ENCODE data around the gene ILKAP. TPM values are rescaled to one million over a fixed set of nuclear protein-coding genes. Genes with fewer than 3 reads are reported as not detected.
A peak's percentile ranks its signal among the peaks of the same experiment; 100 is the strongest.

The ILKAP gene
- total RNA-seq, 1 donor from 2014 or later = 43.4 TPM

GRCh38 chr2:238220892-238221521, 17.5 kb upstream of the ILKAP start:
- Histone ChIP-seq H3K36me3 (no peaks in the 10 kb centered on the region), H3K9me3 (no peaks in the 10 kb centered on the region), H3K27me3 (ENCODE audit: low read depth) (no peaks in the 10 kb centered on the region), H3K4me1 (no peaks in the 10 kb centered on the region), H3K27ac (no peak overlapping the region), H3K4me3 (no peak overlapping the region)
- intact Hi-C loops (cut with DNase I) = no loop called here
- no peak for DNase-seq
- ATAC-seq = peak in 1 of 2 donors; percentile 55
- TF ChIP-seq, protein P1, sequence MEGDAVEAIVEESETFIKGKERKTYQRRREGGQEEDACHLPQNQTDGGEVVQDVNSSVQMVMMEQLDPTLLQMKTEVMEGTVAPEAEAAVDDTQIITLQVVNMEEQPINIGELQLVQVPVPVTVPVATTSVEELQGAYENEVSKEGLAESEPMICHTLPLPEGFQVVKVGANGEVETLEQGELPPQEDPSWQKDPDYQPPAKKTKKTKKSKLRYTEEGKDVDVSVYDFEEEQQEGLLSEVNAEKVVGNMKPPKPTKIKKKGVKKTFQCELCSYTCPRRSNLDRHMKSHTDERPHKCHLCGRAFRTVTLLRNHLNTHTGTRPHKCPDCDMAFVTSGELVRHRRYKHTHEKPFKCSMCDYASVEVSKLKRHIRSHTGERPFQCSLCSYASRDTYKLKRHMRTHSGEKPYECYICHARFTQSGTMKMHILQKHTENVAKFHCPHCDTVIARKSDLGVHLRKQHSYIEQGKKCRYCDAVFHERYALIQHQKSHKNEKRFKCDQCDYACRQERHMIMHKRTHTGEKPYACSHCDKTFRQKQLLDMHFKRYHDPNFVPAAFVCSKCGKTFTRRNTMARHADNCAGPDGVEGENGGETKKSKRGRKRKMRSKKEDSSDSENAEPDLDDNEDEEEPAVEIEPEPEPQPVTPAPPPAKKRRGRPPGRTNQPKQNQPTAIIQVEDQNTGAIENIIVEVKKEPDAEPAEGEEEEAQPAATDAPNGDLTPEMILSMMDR (IDR thresholded peaks at IDR 0.05) = no peak

DNA sequence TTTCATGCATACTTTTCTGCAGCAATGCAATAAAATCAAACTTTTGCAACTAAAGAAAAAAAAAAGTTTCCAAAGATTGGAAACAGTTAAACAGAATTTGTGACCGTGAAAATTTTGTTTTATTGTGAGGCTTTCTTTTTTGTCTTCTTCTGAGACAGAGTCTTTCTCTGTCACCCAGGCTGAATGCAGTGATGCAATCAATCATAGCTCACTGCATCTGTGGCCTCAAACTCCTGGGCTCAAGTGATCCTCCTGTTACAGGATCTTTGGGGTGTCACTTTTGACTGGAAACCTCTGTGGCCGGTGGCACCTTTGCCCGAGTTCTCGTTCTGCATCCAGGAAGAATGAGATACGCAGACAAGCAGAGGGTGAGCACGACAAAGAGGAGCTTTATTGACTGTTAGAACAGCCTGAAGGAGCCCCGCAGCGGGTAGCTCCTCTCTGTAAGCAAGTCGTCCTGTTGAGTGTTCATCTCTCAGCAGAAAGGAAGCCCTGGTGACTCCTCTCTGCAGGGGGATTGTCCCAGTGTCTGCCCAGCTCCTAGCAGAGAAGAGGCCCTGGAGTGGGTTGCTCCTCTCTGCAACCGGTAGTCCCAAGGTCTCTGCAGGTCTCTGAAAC, 16.9 kb upstream of the ILKAP start:
- Histone ChIP-seq H3K4me1 (no peaks in the 10 kb centered on the region), H3K36me3 (no peaks in the 10 kb centered on the region), H3K27me3 (ENCODE audit: low read depth) (no peaks in the 10 kb centered on the region), H3K27ac (no peak overlapping the region), H3K4me3 (no peak overlapping the region), H3K9me3 (no peaks in the 10 kb centered on the region)
- ATAC-seq = no peak
- DNase-seq = no peak
- TF ChIP-seq, protein P1 (IDR thresholded peaks at IDR 0.05) = no peak
- intact Hi-C loops (cut with DNase I) = no loop called here

GRCh38 chr2:238216651-238217184, 13.2 kb upstream of the ILKAP start:
- no peaks in the 10 kb centered on the region for H3K9me3 ChIP-seq
- H3K36me3 ChIP-seq = no peaks in the 10 kb centered on the region
- no peak for DNase-seq
- no peak overlapping the region for H3K27ac ChIP-seq
- no peak for ATAC-seq
- no peaks in the 10 kb centered on the region for H3K27me3 ChIP-seq (ENCODE audit: low read depth)
- no peak overlapping the region for H3K4me3 ChIP-seq
- TF ChIP-seq, protein P1 (IDR thresholded peaks at IDR 0.05) = no peak
- no peaks in the 10 kb centered on the region for H3K4me1 ChIP-seq
- intact Hi-C loops (cut with DNase I) = no loop called here

DNA sequence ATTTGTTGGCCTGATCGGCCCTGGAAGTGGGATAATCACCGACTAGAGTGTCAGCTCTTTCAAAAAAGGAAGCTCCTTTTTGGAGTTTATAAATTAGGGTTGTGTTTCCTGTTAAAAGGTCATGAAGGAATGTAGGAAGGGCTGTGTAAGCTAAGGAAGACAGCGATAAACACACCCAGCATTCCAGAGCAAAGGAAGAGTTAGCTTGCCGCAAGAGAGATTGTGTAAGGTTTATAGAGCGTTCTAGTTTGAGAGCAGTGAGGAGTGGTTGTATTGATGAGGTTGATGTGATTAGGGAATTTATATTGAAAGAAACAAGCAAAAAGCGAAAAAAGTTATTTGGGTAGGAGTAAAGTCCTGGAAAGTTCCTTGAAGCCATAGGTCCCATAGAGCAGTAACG, 3.5 kb upstream of the ILKAP start:
- Histone ChIP-seq H3K27me3 (ENCODE audit: low read depth) (no peaks in the 10 kb centered on the region), H3K9me3 (no peaks in the 10 kb centered on the region), H3K36me3 (no peaks in the 10 kb centered on the region), H3K4me3 (no peak overlapping the region), H3K4me1 (peaks cover 13% of the 10 kb centered on the region), H3K27ac (no peak overlapping the region)
- intact Hi-C loops (cut with DNase I) = no loop called here
- ATAC-seq (no peak), DNase-seq (no peak)
- TF ChIP-seq, protein P1 (IDR thresholded peaks at IDR 0.05) = no peak

GRCh38 chr2:238203973-238204683, 633 bp upstream of the ILKAP start:
- Histone ChIP-seq H3K27ac (peak overlapping the region; percentile 91), H3K4me3 (peak overlapping the region; percentile 68), H3K9me3 (no peaks in the 10 kb centered on the region), H3K27me3 (ENCODE audit: low read depth) (no peaks in the 10 kb centered on the region), H3K36me3 (no peaks in the 10 kb centered on the region), H3K4me1 (peaks cover 34% of the 10 kb centered on the region)
- intact Hi-C loops (cut with DNase I) = no loop called here
- no peak for ATAC-seq
- TF ChIP-seq, protein P1 (IDR thresholded peaks at IDR 0.05) = no peak
- no peak for DNase-seq

All from lower lobe of right lung (tissue), 2 donors.